ENCODE data around the gene C3orf22.

DNA sequence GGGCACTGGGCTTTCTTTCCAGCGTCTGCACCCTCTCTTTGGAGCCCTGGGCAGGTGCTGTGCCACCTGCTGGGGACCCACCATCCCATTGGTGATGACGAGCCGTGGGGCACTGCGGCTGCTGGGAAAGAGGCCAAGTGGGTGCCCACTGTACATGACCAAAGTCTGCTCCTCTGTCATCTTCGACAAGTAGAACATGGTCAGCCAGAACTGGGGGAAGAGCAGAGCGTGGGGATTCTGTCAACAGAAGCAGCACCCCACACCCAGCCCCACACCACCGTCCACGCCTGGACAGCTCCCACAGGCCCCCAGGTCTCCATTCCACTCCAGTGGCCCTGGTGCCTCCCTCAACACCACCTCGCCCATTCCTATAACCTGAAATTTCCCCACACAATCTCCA, 50.8 kb downstream of the C3orf22 start:
- TF ChIP-seq, protein P1, sequence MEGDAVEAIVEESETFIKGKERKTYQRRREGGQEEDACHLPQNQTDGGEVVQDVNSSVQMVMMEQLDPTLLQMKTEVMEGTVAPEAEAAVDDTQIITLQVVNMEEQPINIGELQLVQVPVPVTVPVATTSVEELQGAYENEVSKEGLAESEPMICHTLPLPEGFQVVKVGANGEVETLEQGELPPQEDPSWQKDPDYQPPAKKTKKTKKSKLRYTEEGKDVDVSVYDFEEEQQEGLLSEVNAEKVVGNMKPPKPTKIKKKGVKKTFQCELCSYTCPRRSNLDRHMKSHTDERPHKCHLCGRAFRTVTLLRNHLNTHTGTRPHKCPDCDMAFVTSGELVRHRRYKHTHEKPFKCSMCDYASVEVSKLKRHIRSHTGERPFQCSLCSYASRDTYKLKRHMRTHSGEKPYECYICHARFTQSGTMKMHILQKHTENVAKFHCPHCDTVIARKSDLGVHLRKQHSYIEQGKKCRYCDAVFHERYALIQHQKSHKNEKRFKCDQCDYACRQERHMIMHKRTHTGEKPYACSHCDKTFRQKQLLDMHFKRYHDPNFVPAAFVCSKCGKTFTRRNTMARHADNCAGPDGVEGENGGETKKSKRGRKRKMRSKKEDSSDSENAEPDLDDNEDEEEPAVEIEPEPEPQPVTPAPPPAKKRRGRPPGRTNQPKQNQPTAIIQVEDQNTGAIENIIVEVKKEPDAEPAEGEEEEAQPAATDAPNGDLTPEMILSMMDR (IDR thresholded peaks at IDR 0.05; ENCODE audit: low read depth, low read length), result no peak
- TF ChIP-seq EZH2phosphoT487 (IDR thresholded peaks at IDR 0.05; ENCODE audit: low read depth), result no peak
